GM12801 (cell line): ENCODE measurements around the gene ASTN2.

Experiments
- CTCF ChIP-seq: IDR thresholded peaks from one replicate; pipeline ENCODE4 v1.5.1; 2011; ENCODE audit warnings: control low read depth; ENCODE audit not compliant: insufficient read length; ENCODE audit errors: extremely low read depth

ASTN2 gene

GRCh38 chr9:117303643-117304230, 111.1 kb downstream of the ASTN2 start:
- no peak for TF ChIP-seq CTCF

- no peak for TF ChIP-seq CTCF
Observed at GRCh38 chr9:117302487-117302886, 112.4 kb downstream of the ASTN2 start.

- TF ChIP-seq CTCF: no peak
Observed at GRCh38 chr9:117300371-117301110, 114.3 kb downstream of the ASTN2 start.

- no peak for TF ChIP-seq CTCF
Observed at GRCh38 chr9:117296453-117296852, 118.4 kb downstream of the ASTN2 start.

- TF ChIP-seq CTCF: no peak
Observed at GRCh38 chr9:117293206-117294114, 121.4 kb downstream of the ASTN2 start.

GRCh38 chr9:117290856-117291622, 123.8 kb downstream of the ASTN2 start:
- TF ChIP-seq CTCF: no peak
